Right hindlimb (tissue), 1 donor: Measurements from ENCODE around the gene SZT2.
"Not testable (repeated sequence)": the region's sequence is repeated elsewhere in the genome, so short reads cannot be mapped to it uniquely, and the experiment has no call there.

Source experiments
- DNase-seq: peaks from one replicate; pipeline ENCODE4 v3.0.0-alpha.2; 2018

The SZT2 gene

DNA sequence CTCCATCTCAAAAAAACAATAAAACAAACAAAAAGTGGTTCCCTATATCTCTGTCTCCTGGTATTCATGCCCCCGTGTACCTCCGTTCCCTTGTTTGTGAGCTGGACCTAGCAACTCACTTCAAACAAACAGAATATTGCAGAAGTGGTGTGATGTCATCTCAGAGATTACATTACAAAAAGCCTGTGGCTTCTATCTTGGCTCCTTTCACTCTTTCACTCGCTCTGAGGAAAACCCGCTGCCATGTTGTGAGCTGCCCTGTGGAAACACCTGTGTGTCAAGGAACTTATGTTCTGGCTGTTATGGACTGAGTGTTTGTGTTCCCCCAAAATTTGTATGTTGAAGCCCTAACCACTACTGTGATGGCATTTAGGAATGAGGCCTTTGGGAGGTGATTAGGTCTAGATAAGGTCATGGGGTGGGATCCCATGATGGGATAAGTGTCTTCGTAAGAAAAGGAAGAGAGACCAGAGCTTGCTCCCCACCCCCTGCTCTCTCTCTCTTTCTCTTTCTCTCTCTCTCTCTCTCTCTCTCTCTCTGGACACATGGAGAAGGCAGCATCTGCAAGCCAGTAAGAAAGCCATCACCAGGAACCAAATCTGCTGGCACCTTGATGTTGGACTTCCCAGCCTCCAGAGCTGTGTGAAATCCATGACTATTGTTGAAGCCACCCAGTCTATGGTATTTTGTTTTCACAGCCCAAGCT, 71.4 kb downstream of the SZT2 start:
- no peak for DNase-seq

DNA sequence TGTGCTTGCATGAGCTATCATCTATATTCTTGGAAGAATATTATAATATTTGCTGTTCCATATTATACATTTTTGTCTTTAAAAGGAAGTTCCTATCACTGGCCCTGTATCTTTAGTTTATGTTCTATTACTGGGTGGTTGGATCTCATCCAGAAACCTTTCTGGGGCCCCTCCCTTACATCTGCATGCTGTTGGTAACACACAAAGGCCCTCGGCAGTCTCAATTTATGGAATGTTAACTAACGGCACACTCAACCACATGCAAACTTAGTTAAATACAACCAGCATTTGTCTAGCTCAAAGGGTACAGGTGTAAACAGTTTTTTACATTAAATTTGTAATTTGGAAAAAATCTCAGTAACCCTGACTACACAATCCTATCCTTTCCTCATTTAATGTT, 73.8 kb downstream of the SZT2 start:
- DNase-seq: no peak

DNA sequence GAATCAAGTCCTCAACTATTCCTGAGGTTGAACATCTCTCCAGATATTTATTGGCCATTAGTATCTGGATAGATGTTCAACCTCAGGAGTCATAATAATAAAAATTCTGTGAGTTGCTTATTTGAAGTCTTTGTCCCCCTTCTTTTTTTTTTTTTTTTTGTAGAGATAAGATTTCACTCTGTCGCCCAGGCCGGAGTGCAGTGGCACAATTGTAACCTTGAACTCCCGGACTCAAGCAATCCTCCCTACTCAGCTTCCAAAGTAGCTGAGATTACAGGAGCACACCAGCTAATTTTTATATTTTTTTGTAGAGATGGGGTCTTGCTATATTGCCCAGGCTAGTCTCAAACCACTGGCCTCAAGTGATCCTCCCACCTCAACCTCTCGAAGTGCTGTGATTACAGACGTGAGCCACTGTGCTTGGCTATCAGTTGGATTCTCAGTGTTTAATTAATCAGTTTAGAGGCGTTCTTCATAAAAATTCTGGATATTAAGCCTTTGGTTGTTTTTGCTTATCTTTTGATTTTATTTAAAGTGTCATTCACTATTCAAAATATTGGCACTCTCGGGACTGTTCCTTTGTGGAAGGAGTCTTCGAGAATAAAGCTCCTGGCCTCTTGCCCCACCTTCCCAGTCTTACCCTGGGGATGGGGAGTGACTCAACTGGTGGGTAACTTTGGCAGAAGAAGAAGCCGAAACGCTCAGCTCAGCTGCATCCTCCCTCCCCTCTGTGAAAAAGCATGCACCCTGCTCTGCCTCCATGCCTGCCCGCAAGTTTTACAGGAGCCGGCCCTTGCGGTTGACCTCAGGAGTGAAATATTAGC, 75.2 kb downstream of the SZT2 start:
- DNase-seq: no peak

DNA sequence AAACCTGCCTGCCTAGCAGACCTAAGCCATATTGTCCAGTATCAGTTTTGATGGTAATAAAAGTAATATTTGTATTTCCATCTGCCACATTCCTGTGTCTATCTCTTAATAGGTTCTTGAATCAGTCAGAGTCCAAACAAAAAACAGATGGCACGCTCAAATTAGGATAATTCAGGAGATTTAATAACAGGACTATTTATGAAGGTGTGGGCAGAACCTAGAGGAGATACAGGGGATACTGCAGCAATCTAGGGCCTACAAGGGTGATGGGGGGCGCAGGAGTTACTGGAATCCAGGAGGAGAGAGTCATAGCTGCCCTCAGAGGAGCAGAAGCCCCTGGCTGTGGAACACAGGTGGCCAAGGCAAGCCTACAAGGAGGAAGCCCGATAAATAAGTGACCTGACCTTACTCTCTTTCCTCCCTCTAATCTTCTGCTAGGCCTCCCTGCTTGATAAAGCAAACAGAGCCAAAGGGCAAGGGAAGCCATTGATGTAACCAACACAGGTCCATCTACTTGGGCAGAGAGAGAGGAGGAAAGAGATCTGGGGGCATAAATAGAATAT, 75.9 kb downstream of the SZT2 start:
- DNase-seq: no peak

DNA sequence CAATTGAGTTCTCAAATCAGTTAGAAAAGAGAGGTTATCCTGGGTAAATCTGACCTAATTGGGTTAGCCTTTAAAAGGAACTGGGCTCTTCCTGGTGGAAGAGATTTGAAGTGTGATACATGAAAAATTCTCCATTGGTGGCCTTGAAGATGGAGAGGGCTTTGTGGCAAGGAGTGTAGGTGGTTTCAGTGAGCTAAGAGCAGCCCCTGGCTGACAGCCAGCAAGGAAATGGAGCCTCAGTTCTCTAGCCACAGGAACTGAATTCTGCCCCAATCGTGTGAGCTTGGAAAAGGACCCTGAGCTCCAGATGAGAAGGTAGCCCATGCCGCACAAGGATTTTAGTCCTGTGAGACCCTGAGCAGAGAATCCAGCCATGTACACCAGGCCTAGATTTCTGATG, 76.7 kb downstream of the SZT2 start:
- DNase-seq: no peak

DNA sequence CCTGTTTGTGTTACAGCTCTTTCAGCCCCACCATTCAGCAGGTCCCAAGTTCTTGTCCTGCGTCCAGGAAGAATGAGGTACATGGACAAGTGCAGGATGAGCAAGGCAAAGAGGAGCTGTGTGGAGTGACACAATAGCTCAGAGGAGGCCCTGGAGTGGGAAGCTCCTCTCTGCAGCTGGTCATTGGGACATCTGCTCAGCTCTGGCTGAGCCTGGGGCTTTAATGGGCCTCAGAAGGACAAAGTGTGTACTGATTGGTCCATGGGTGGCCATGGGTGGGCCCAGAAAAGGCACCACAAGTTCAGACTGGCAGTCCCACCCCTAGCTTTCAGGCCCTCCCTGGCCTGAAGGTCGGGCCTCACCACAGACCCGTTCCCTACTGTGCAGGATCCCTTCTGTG, 78.7 kb downstream of the SZT2 start:
- no peak for DNase-seq

DNA sequence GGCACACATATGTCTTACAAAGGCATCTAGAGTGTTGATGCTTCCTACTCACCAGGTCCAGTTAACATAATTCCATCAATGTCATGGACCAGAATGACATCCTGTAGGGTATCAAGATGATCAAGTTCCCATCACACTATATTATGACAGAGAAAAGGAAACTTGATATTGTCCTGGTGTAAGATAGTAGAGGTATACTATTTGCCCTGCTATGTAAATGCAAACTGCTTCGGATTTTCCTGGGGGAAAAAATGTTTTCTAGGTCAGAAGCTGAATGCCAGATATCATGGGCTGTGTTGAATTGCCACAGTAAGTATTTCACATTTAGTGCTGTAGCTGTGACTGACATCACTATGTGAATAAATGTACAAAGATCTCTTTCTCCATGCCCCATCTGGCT, 80.2 kb downstream of the SZT2 start:
- DNase-seq: no peak

DNA sequence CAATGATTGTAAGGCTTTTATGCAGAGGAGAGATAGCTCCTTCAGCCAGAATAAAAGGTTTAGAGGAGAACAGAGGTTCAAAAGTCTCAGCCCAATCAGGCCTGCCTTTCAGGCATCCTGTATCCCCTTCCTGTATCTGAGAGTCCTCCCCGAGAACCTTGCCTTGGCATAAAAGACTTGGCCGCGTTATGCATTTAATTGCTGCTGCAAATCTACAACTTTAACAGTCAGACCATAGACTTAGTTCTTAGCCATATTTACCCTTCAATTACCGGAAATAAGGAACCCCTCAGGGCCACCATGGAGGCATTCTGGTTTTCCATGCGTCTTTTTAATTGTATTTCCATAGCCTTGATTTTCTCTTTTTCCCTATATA, 82.4 kb downstream of the SZT2 start:
- no peak for DNase-seq

DNA sequence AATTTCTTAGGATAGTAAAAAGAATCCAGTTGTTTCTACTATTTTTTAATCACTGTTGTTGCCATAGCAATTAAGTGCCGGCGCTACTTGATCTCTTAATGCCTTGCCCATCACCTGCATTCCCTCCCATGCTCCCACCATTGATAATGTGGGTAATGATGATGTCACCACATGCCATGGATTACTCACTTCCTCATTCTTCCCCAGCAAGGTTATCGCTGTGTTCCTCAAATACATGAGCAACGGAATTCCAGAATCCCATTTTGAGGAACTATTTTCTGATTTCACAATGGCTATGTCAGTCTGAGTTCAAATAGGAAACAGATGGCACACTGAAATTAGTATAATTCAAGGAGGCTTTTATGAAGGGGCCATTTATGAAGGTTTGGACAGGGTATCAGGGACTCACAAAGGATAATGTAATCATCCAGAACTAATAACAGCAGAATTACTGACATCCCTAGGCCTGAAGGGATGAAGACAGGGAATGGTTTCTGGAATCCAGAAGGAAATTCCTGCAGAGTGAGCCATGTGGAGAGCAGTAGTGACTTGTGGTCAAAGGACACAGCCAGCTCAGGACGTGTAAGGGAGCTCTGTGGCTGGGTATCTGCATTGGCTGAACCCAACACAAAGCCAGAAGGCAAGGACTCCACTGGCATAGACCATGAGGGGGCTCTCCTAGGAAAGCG, 82.9 kb downstream of the SZT2 start:
- DNase-seq: not testable (repeated sequence)

DNA sequence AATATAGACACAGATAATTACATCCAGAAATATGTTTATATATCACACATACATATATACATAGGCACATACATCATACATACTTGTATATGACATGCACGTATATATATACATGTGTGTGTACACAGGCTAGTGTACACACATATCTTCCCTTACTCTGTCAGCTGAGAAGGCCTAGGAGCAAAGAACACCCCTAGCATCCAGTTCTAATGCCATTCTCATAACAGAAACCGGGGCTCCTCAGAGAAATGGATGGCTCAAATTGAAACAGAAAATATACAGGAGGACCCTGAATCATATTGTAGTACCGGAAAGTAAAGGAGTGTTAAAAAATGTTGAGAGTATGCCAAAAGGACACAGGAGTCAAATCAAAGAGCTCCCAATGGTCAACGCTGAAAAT, 83.8 kb downstream of the SZT2 start:
- DNase-seq: no peak

DNA sequence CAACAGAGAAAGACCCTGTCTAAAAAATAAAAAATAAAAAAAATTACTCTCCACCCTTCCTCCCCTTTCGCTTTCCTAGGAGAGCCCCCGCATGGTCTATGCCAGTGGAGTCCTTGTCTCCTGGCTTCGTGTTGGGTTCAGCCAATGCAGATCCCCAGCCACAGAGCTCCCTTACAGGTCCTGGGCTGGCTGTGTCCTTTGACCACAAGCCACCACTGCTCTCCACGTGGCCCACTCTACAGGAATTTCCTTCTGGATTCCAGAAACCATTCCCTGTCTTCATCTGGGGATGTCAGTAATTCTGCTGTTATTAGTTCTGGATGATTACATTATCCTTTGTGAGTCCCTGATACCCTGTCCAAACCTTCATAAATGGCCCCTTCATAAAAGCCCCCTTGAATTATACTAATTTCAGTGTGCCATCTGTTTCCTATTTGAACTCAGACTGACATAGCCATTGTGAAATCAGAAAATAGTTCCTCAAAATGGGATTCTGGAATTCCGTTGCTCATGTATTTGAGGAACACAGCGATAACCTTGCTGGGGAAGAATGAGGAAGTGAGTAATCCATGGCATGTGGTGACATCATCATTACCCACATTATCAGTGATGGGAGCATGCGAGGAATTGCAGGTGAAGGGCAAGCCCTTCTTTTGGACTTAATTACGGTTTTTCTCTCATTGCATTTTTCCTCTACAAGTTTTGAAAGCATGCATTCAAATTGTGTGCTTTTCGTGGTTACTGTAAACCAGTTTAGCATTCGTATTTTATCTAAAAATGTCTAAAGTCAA, 86.1 kb downstream of the SZT2 start:
- DNase-seq: not testable (repeated sequence)

DNA sequence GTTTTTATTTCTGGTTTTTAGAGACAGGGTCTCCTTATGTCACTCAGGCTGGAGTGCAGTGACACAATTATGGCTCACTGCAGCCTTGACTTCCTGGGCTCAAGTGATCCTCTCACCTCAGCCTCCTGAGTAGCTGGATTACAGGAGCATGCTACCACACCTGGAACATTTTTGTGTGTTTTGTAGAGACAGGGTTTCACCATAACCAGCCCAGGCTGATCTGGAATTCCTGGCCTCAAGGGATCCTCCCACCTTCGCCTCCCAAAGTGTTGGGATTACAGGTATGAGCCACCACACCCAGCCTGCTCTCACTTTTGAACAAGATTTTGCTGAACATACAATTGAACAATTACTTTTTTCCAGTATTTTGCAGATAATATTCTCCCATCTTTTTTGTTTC, 88.0 kb downstream of the SZT2 start:
- DNase-seq: no peak

DNA sequence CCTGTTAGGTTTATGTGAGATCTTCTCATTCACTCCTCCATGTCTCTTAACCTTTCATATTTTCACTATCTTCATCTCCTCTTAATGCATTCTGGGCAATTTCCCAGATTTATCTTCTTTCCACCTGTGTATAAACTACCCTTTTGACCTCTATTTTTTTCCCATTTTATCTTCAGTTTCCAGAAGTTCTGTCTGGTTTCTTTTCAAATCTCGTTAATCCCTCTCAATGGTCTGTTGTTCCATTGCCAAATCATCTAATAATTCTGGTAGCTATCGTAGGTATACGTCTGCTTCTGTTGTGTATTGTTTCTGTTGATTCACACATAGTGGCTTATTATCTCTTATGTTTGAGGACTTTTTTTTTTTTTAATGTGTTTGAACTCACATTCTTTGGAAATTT, 89.7 kb downstream of the SZT2 start:
- DNase-seq: no peak

DNA sequence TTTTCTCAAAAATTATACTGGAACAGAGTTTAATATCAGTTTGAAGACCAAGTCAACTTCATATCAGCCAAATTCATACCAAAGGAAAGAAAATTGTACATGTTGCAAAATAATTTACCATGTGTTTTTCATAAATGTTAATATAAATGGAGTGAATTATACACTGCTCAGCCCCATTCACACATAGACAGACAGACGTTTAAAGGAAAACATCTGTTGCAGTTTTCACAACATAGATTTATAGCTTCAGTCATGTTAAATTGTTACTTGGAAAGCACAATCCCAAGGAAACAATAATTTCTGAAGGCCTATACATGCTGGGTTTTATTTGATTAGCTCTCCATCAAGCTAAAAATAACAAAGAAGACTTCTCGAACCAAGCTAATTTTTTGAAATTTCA, 91.8 kb downstream of the SZT2 start:
- no peak for DNase-seq

DNA sequence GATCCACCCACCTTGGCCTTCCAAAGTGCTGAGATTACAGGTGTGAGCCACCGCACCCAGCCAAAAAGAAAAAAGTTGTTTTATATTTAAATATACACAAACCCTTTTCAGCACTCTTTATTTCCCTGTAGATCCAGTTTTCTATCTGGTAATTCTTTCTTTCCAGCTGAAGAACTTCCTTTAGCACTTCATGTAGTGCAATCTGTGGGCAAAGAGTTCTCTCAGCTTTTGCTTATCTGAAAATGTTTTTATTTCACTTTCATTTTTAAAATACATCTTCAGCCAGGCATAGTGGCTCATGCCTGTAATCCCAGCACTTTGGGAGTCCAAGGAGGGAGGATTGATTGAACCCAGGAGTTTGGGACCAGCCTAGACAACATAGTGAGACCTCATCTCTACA, 92.5 kb downstream of the SZT2 start:
- DNase-seq: no peak

DNA sequence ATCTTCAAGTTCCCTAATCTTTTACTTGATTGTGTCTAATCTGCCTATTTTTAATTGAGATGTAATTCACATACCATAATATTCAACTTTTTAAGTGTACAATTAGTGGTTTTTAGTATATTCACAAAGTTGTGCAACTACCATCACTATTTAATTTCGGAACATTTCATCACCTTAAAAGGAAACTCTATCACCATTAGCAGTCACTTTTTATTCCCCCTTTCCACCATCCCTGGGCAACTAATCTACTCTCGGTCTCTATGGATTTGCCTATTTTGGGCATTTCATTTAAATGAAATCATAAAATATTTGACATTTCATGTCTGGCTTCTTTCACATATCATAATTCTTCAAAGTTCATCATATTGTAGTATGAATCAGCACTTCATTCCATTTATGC, 94.7 kb downstream of the SZT2 start:
- DNase-seq: no peak

DNA sequence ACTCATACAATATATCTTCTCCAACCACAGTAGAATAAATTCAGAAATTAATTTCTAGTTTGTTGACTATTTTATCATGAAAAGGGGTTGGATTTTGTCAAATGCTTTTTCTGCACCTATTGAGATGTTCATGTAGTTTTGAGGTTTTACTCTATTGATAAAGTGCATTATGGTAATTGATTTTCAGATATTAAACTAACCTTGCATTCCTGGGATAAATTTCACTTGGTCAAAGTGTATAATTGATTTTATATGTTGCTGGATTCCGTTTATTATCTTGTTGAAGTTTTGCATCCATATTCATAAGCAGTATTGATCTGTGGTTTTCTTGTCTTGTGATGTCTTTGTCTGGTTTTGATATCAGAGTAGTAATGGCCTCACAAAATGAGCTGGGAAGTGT, 98.5 kb downstream of the SZT2 start:
- DNase-seq: no peak

DNA sequence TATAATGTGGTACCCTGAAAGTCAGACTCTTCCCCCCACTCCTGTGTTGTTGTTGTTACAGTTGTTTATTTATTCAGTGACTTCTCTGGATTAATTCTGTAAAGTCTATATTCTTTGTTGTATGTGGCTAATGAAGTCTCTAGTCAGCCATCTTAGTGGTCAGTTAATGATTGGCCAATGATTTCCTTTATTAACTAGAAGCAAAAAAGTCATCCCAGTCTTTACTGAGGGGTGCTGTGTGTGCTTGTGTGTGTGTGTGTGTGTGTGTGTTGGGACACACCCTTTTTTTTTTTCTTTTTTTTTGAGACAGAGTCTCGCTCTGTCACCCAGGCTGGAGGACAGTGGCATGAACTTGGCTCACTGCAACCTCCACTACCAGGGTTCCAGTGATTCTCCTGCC, 101.4 kb downstream of the SZT2 start:
- DNase-seq: no peak

DNA sequence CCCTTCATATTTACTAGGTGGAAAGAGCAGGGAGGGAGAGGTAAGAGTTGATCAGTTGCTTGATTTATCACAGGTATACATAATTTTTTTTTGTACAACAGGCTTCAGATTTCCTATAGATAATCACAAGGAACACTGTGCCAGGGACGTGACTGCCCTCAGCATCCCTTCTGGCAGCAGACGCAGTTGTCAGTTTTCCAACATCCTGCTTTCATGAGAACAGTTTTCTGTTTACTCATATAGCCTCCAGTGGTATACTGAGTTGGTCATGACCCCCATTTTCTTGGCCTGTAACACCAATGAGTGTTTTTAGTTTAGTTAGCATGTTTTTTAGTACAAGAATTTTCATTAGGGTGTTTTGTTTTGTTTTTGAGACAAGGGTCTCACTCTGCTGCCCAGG, 103.1 kb downstream of the SZT2 start:
- DNase-seq: no peak

DNA sequence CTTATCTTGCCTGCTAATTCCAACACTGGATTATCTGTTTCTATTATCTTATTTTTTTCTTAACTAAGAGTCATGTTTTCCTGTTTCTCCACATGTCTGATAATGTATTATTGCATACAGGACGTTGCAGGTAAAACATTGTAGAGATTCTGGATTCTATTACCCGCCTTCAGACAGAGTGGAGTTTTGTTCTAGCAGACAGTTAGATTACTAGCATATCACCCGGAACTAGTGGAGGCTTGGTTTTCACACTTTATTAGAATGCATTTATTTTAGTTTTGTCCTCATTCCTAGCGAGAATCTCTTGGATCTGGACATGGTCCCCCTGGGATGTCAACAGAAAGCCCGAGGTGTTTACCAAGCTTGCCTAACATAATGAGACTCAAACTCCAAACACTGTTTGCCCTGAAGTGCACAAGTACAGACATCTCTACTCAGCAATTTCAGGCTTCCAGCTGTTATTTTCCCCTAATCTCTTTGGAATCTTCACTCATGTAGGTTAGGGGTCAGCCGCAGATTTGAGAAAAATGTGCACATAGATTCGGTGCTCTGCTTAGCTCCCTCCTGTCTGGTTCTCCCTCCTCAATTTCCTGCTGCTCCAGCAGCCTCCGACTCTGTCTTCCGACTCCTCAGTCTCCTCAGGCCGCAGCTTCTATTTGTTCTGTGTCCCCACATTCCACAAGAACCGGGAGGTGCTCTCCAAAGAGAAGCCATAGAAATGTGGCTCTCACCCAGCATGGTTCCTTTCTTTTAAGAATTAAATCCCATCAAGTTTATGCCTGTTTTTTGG, 104.2 kb downstream of the SZT2 start:
- DNase-seq: no peak

DNA sequence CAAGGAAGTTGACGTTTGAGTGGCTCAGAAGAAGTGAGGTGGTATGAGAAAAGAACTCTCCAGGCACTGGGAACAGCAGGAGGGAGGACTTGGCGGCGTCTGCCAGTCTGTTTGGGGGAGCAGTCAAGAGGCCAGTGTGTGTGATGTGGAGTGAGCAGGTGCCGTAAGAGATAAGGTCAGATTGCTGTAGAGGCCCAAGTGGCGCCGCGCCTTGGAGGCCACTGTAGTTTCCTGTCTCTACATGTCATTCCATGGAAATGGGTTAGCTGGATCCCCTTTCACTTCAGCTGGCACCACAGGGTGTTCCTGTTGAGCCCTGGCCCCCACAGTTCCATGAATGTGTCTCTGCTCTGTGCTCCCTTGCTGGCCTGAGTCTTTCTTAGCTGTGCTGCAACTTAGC, 105.5 kb downstream of the SZT2 start:
- DNase-seq: no peak

DNA sequence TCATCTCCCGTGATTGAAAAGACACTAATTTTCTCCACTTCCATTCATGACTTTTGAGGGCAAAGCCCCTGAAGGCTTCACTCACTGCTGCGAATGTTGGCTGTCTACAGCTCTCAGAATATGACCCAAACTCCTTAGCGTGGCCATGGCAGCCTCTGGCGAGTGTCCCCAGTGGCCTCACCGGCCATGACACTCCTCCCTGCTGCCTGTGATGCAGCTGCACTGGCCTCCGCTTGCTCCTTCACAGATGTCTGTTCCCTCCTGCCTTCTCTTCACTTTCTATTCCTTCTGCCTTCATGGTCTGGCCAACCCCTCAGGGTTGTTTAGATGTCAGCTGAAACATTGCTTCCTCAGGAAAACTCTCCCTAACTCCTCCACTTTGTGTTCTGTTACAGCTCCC, 110.2 kb downstream of the SZT2 start:
- DNase-seq: no peak
